Fibroblast of lung (primary cell): ENCODE results near the gene SLC7A5. TPM values are rescaled to one million over a fixed set of nuclear protein-coding genes. Genes with fewer than 3 reads are reported as not detected.
"Not testable (repeated sequence)": the region's sequence is repeated elsewhere in the genome, so short reads cannot be mapped to it uniquely, and the experiment has no call there.

Experiments
- DNase-seq, 2 donors: peaks; one replicate each; pipeline versions ENCODE4 v3.0.0 to v3.0.0-alpha.2; 2010; ENCODE audit warnings: low read depth in 2 of 2
- H2AFZ ChIP-seq: 2 replicates; pipeline ENCODE4 v1.5.1; 2012; ENCODE audit warnings: low read length, control low read depth, inconsistent platforms
- H3K27ac ChIP-seq: 2 replicates; pipeline ENCODE4 v1.5.1; 2011; ENCODE audit warnings: low read length, control low read depth; ENCODE audit not compliant: insufficient read depth
- H3K27me3 ChIP-seq: 2 replicates; pipeline ENCODE4 v1.5.1; 2011; ENCODE audit warnings: mild to moderate bottlenecking, low read length; ENCODE audit not compliant: control insufficient read depth, insufficient read depth
- H3K36me3 ChIP-seq: 2 replicates; pipeline ENCODE4 v1.5.1; 2011; ENCODE audit warnings: low read length; ENCODE audit not compliant: control insufficient read depth, insufficient read depth
- H3K4me1 ChIP-seq: 2 replicates; pipeline ENCODE4 v1.5.1; 2011; ENCODE audit warnings: low read length; ENCODE audit not compliant: control insufficient read depth, insufficient read depth; ENCODE audit errors: extremely low read depth
- H3K4me2 ChIP-seq: 2 replicates; pipeline ENCODE4 v1.5.1; 2011; ENCODE audit warnings: low read length, control low read depth; ENCODE audit not compliant: insufficient read depth; ENCODE audit errors: extremely low read depth
- H3K4me3 ChIP-seq, 4 experiments: fragments of 200-600 bp in 1 of 4; sonication (generic) in 1 of 4; replicated peaks in 1 of 4; 2 replicates each; pipeline ENCODE4 v1.5.1; 2011 to 2016; ENCODE audit warnings: low read length in 4 of 4, low read depth in 3 of 4, mild to moderate bottlenecking in 3 of 4, control low read depth in 2 of 4, inconsistent platforms in 1 of 4, mixed read lengths in 1 of 4; ENCODE audit not compliant: insufficient read depth in 1 of 4; ENCODE audit errors: control extremely low read depth in 1 of 4
- H3K79me2 ChIP-seq: 2 replicates; pipeline ENCODE4 v1.5.1; 2012; ENCODE audit warnings: mild to moderate bottlenecking, low read length, inconsistent platforms; ENCODE audit not compliant: control insufficient read depth, insufficient read depth
- H3K9ac ChIP-seq: 2 replicates; pipeline ENCODE4 v1.5.1; 2011; ENCODE audit warnings: mild to moderate bottlenecking, low read length, control low read depth; ENCODE audit not compliant: insufficient read depth
- H3K9me3 ChIP-seq: 2 replicates; pipeline ENCODE4 v1.5.1; 2012; ENCODE audit warnings: low read depth, low read length; ENCODE audit not compliant: control insufficient read depth, insufficient read depth
- H4K20me1 ChIP-seq: 2 replicates; pipeline ENCODE4 v1.5.1; 2011; ENCODE audit warnings: low read length; ENCODE audit not compliant: control insufficient read depth, insufficient read depth; ENCODE audit errors: extremely low read depth
- CTCF ChIP-seq, 2 donors: IDR thresholded peaks in 1 of 2; conservative IDR thresholded peaks in 1 of 2; 1 replicate in 1 of 2; 2 replicates in 1 of 2; pipeline ENCODE4 v1.5.1; 2011 to 2012; ENCODE audit warnings: low read length in 2 of 2, control low read depth in 1 of 2, inconsistent platforms in 1 of 2, low read depth in 1 of 2, mild to moderate bottlenecking in 1 of 2
- EZH2 ChIP-seq: IDR thresholded peaks from 2 replicates; pipeline ENCODE4 v1.5.1; 2012; ENCODE audit warnings: low read length, control low read depth, mild to moderate bottlenecking; ENCODE audit errors: missing control alignments
- polyA plus RNA-seq, 2 donors: library from polyadenylated mRNA; depleted of rRNA in 1 of 2; stranded (reverse) in 1 of 2; unstranded in 1 of 2; fragments of >200 nt; gene quantifications; 2 replicates each; pipeline ENCODE4 v1.2.1, GENCODE V29; 2011 to 2012; ENCODE audit warnings: missing spikeins in 1 of 2
- total RNA-seq: library from RNA; depleted of rRNA; stranded (reverse); fragments of >200 nt; gene quantifications from 2 replicates; pipeline ENCODE4 v1.2.1, GENCODE V29; 2014

Gene SLC7A5
- total and polyA plus RNA-seq, 2 donors (not counting 1 experiment from before 2014, with no cell fraction given) = 5.2 to 38.3 TPM

- no peaks in the 10 kb centered on the region for H3K36me3 ChIP-seq
- H3K4me1 ChIP-seq = no peaks in the 10 kb centered on the region
- no peak overlapping the region for H3K9ac ChIP-seq
- no peak overlapping the region for H3K27ac ChIP-seq
- H3K4me3 ChIP-seq = no peak overlapping the region
- H3K4me2 ChIP-seq = no peak overlapping the region
- H4K20me1 ChIP-seq = no peaks in the 10 kb centered on the region
- H3K9me3 ChIP-seq = no peaks in the 10 kb centered on the region
- peaks cover 4% of the 10 kb centered on the region for H3K27me3 ChIP-seq
- TF ChIP-seq CTCF (conservative IDR thresholded peaks at IDR 0.05 in 1 of 2, IDR thresholded peaks at IDR 0.05 in 1 of 2; ENCODE audit: low read depth in 1 of 2, low read length in 2 of 2) = no peak
- no peak for TF ChIP-seq EZH2
- no peak for DNase-seq
- no peak overlapping the region for H2AFZ ChIP-seq
- H3K79me2 ChIP-seq = no peaks in the 10 kb centered on the region
Measured at GRCh38 chr16:87819282-87819681, 50.0 kb downstream of the SLC7A5 start.

GRCh38 chr16:87818533-87819161, 50.7 kb downstream of the SLC7A5 start:
- Histone ChIP-seq H3K4me3 (no peak overlapping the region), H2AFZ (no peak overlapping the region), H3K27me3 (peaks cover 4% of the 10 kb centered on the region), H4K20me1 (no peaks in the 10 kb centered on the region), H3K36me3 (no peaks in the 10 kb centered on the region), H3K4me2 (no peak overlapping the region), H3K9ac (no peak overlapping the region), H3K9me3 (no peaks in the 10 kb centered on the region), H3K4me1 (no peaks in the 10 kb centered on the region), H3K27ac (no peak overlapping the region), H3K79me2 (no peaks in the 10 kb centered on the region)
- TF ChIP-seq CTCF (conservative IDR thresholded peaks at IDR 0.05 in 1 of 2, IDR thresholded peaks at IDR 0.05 in 1 of 2; ENCODE audit: low read depth in 1 of 2, low read length in 2 of 2) = no peak
- no peak for TF ChIP-seq EZH2
- DNase-seq = no peak

GRCh38 chr16:87817910-87818309, 51.4 kb downstream of the SLC7A5 start:
- no peak overlapping the region for H3K27ac ChIP-seq

GRCh38 chr16:87817370-87817769, 51.9 kb downstream of the SLC7A5 start:
- not testable (repeated sequence) for H3K4me2 ChIP-seq, H4K20me1 ChIP-seq, H3K79me2 ChIP-seq, H3K27me3 ChIP-seq, H3K9me3 ChIP-seq, H3K27ac ChIP-seq, H3K36me3 ChIP-seq, H2AFZ ChIP-seq, H3K4me1 ChIP-seq, H3K9ac ChIP-seq, DNase-seq, H3K4me3 ChIP-seq

More at GRCh38 chr16:87817910-87818309, 51.4 kb downstream of the SLC7A5 start:
- H3K36me3 ChIP-seq = no peaks in the 10 kb centered on the region
- no peaks in the 10 kb centered on the region for H4K20me1 ChIP-seq
- DNase-seq = no peak
- no peaks in the 10 kb centered on the region for H3K79me2 ChIP-seq
- no peak for TF ChIP-seq CTCF (conservative IDR thresholded peaks at IDR 0.05 in 1 of 2, IDR thresholded peaks at IDR 0.05 in 1 of 2; ENCODE audit: low read depth in 1 of 2, low read length in 2 of 2)
- TF ChIP-seq EZH2 = no peak
- no peak overlapping the region for H3K9ac ChIP-seq
- H3K9me3 ChIP-seq = no peaks in the 10 kb centered on the region
- H3K4me2 ChIP-seq = no peak overlapping the region
- H3K4me3 ChIP-seq = no peak overlapping the region
- H3K27me3 ChIP-seq = peaks cover 4% of the 10 kb centered on the region
- H2AFZ ChIP-seq = no peak overlapping the region
- H3K4me1 ChIP-seq = no peaks in the 10 kb centered on the region
